GM19240 (cell line): Measurements from ENCODE around the gene ZSCAN12.

ENCODE experiments used
- DNase-seq: peaks from one replicate; pipeline ENCODE4 v3.0.0; 2011; ENCODE audit warnings: low spot score; ENCODE audit not compliant: insufficient read length

Gene ZSCAN12

GRCh38 chr6:28354688-28355554, 44.6 kb downstream of the ZSCAN12 start:
- no peak for DNase-seq

GRCh38 chr6:28353981-28354676, 45.4 kb downstream of the ZSCAN12 start:
- DNase-seq: no peak

GRCh38 chr6:28353356-28353755, 46.2 kb downstream of the ZSCAN12 start:
- no peak for DNase-seq

GRCh38 chr6:28351493-28351925, 48.0 kb downstream of the ZSCAN12 start:
- no peak for DNase-seq

GRCh38 chr6:28351087-28351486, 48.5 kb downstream of the ZSCAN12 start:
- DNase-seq: no peak

- peak; percentile 65 for DNase-seq
These were observed 49.4 kb downstream of the ZSCAN12 start, which contains the start of gene ZKSCAN3 for GRCh38 chr6:28349892-28350737. Gene ZKSCAN3, plus strand, starts transcription at chr6:28349947. Its CDS starts 9,640 bp downstream, at chr6:28359587.

GRCh38 chr6:28349344-28349891, 50.1 kb downstream of the ZSCAN12 start:
- no peak for DNase-seq

- no peak for DNase-seq
These were observed 52.4 kb downstream of the ZSCAN12 start for GRCh38 chr6:28347119-28347518.

GRCh38 chr6:28345201-28345600, 54.3 kb downstream of the ZSCAN12 start:
- DNase-seq: no peak

- DNase-seq: no peak
These were observed 55.5 kb downstream of the ZSCAN12 start for GRCh38 chr6:28343898-28344677.

GRCh38 chr6:28340310-28341095, 59.0 kb downstream of the ZSCAN12 start:
- DNase-seq: no peak

GRCh38 chr6:28337121-28337520, 62.4 kb downstream of the ZSCAN12 start:
- DNase-seq: no peak

GRCh38 chr6:28336284-28337120, 63.0 kb downstream of the ZSCAN12 start:
- DNase-seq: no peak

- DNase-seq: peak; percentile 56
These were observed 63.8 kb downstream of the ZSCAN12 start, which contains the start of gene ZSCAN31 for GRCh38 chr6:28335564-28336283. Gene ZSCAN31, minus strand, starts transcription at chr6:28336148. Its CDS starts 6,465 bp downstream, at chr6:28329683.

GRCh38 chr6:28335040-28335563, 64.4 kb downstream of the ZSCAN12 start:
- no peak for DNase-seq

GRCh38 chr6:28334286-28335039, 65.1 kb downstream of the ZSCAN12 start:
- DNase-seq: no peak

- DNase-seq: no peak
These were observed 65.9 kb downstream of the ZSCAN12 start for GRCh38 chr6:28333599-28334018.
